GM18858 (cell line): ENCODE data around the gene LRRC70.
"Not testable (repeated sequence)": the region's sequence is repeated elsewhere in the genome, so short reads cannot be mapped to it uniquely, and the experiment has no call there.

Experiments used
- ATAC-seq: cut with Tn5 transposase; IDR thresholded peaks from one replicate; pipeline ENCODE4 v1.9.1; 2021; ENCODE audit not compliant: unreplicated experiment

LRRC70 gene

DNA sequence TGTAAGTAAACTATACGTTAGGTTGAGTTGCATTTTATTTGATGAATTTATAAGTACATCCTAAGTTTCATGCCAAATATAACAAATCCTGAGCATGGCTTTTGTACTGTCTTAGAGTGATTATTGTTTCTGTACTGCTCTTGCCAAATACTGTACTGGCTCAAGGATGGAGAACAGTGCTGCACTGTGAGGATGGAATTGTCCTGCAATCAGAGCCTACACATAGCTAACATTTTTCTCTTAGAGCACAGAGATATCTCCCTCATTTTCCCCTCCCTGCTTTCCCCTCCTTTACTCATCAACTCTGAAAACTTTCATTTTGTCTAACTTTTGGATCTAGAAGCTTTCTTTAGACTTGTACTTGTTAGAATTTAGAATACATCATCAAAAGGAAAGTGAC is 28.3 kb downstream of the LRRC70 start:
- no peak for ATAC-seq

DNA sequence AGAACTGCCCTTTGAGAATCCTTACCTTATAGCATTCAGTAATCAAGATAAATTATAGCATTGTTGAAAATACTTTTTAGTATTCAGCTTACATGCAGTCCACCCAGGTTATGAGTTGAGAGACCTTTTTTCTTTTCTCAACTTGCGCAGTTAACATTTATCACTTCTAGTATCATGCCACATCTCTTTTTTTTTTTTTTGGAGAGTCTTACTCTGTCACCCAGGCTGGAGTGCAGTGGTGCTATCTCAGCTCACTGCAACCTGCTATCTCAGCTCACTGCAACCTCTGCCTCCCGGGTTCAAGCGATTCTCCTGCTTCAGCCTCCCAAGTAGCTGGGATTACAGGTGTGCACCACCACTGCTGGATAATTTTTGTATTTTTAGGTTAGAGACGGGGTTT is 29.0 kb downstream of the LRRC70 start:
- ATAC-seq: no peak

DNA sequence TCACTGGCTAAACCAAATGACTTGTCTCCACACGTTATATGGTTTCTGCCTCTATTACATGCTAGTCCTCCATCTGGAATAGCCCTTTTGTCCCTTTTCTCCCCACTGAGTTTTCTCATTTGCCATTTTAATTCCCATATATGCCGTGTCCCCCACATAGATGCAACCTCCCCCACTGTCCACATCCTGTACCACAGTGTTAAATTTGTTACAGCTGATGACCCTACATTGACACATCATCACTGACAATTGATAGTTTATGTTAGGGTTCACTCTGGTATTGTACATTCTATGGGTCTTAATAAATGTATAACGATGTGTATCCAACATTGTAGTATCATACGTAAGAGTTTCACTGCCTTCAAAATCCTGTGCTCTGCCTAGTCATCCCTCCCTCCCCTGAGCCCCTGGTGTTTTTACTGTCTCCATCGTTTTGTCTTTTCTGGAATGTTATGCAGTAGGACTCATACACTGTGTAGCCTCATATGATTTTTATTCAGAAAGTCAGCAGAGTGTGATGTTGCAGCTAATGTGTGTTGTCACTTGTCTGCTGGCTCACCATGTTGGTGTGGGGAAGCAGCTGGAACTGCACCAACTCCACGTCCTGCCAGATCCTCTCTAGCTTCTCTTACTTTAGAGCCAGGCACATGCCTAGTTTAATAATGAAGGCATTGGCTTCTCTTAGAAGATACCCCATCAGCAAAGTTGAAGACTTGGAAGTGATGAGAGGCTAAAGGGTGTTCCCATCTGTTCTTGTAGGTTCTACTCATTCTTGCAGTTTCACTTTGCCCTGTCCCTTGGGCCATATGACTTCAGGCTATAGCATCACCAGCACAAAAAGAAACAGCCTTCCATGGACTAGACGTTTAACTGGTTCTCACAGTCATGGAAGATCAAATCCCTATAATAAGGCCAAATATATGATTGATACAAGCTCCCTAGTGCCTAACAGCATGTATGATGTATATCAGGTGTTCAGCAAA is 30.2 kb downstream of the LRRC70 start:
- no peak for ATAC-seq

DNA sequence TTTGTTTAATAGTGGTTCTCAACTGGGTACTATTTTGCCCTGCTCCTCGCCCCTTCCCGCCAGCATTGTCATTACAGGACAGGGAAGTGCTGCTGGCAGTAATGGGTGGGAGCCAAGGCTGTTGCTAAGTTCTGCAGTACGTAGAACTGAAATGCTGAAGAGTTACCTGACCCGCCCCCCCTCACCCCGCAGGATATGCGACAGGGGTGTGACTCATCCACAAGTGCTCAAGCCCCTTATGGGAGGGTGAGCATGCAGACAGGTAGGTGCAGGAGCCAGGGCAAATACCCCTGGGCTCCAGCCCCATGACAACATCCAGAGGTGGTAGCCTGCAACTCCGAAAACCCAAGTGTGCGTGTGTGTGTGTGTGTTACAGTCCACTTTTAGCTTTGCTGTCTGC is 35.7 kb downstream of the LRRC70 start:
- no peak for ATAC-seq

DNA sequence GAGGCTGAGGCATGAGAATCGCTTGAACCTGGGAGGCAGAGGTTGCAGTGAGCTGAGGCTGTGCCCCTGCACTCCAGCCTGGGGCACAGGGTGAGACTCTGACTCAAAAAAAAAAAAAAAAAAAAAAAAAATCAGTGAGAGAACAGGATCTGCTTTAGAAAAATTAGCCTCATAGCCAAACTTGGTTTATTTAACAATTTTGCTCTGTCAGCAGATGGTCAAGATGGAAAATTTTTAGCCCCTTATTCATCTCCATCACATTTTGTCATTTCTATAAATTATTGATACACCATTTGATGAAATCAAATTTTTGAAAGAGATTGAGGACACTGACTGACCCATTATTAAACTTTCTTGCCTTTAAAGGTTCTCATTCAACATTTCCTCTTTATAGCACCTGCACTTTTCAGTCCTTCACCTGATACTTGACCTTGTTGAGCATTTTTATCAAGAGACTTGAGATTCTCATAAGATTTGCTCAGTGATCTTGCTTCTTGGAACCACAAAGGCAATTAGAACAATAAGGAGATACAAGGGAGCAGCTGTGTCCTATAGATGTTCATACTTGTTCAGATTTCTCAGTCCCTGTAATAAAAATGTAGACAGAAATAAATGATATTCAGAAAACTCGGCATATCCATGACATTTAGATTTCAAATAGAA is 38.1 kb downstream of the LRRC70 start:
- ATAC-seq: no peak

DNA sequence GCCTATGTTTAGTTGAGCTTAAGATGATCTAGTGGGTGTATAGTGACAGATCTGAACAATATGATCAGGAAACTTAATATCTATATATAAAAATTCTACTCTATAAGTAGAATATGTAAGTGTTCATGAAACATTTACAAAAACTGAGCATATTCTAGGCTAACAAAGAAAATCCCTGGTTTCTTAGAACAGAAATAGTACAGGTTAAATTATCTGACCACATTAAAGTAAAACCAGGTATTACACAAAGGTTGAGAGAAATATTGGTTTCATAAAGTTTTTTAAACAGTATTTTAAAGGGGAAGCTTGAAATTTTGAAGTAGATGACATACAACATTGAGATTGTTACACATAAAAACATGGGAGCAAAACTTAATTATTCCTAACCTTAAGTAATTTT is 39.3 kb downstream of the LRRC70 start:
- ATAC-seq: no peak

DNA sequence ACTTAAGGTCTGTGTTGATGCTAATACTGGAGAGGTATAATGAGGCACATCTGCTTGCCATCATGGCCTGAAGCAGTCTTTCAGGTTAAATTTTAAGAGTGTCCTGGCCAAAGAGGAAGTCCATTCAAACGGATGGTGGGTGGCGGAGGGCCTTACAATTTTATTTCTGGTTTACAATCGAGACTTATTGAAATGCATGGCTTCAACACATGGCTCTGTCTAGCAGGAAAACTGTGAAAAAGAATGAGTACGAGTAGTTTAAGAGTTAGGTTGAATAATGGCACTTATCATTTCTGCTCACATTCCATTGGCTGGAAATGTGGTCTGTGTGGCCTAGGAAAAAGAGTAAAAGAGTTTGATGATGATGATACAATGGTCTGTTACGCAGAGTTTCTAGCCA is 42.1 kb downstream of the LRRC70 start:
- ATAC-seq: no peak

DNA sequence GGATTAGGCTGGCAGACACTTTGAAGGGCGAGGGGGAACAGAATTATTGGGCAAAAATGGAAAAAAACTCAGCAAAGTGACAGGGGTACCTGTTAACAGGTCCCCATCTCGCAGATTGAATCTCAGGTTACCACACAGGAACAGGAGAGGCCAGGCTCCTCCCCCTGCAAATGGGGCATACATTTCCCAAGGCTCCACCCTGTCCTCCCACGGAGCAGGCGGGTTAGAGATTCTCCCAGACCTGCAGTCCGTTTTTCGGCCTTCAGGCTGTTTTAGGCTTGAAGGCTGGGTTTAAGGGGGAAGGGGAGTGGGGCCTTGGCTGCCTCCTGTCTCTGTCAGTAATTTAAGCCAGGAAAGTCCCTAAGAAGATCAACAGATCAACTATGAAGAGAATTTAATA is 42.7 kb downstream of the LRRC70 start:
- no peak for ATAC-seq

DNA sequence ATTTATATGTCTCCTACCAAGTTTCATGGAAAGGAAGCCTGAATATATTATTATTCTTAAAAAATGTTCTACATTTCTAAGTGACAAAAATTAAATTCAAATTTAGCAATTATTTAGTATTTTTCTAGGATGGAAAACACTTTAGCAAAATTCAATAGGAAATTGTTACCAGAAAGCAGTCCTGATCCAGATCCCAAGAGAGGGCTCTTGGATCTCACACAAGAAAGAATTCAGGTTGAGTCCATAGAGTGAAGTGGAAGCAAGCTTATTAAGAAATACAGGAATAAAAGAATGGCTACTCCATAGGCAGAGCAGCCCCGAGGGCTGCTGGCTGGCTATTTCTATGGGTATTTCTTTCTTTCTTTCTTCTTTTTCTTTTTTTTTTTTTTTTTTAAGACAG is 44.7 kb downstream of the LRRC70 start:
- no peak for ATAC-seq

DNA sequence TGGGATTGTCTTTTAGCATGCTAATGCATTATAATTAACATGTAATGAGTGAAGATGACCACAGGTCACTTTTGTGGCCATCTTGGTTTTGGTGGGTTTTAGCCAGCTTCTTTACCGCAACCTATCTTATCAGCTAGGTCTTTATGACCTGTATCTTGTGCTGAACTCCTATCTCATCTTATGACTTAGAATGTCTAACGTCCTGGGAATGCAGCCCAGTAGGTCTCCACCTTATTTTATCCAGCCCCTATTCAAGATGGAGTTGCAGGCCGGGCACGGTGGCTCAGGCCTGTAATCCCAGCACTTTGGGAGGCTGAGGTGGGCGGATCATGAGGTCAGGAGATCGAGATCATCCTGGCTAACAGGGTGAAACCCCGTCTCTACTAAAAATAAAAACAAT is 45.8 kb downstream of the LRRC70 start:
- ATAC-seq: not testable (repeated sequence)

DNA sequence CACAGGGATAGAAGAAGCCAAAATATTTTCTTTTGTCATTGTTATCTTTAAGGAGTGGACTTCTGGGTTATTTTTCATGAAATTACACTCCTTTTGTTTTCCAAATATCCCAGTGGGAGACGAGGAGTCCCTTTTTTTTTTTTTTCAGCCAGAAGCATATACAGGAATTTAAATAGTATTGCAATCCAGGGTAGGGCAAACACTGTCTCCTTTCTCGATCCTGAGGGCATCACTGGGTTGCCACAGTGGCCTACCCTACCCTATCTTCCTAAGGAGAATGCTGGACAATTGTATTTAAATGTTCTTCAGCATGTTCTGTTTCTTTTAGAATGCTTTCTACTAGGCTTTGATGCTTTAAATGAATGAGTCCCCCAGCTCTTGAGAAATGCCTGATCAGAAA is 47.9 kb downstream of the LRRC70 start:
- ATAC-seq: no peak

DNA sequence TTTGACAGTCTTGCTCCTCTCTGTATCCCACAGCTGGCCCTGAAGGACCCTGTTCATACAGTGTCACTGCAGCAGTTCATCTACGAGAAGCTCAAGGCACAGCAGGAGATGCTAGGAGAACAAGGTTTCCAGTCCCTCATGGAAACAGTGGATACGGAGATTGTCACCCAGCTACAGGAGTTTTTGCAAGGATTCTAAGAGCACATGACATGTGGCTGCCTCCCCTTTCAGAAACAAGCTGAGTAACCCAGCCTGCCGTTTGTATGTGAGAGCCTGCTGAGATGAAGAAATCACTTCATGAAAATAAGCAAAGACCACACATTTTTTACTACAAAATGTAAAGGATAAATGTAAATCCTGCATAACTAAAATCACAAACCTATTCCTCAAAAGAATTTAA is 48.5 kb downstream of the LRRC70 start:
- no peak for ATAC-seq

DNA sequence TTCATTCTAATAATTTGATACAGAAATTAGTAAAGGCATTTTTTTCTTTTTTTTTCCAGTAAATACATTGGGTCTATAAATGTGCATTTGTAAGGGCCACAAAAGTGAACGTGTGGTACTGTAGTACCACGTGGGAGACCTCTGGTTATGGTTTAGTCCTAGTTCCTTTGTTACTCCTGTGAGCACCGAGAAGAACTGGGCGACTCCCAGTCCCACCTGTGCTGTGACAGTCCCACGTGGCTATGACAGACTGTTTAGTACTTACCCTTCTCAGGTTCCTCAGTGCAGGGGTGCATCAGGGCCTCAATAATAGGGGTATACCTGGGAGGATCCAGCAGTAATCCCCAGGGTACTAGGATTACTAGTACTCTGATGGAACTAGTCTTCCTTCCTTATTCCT is 49.3 kb downstream of the LRRC70 start:
- no peak for ATAC-seq
